Right lobe of liver (tissue), 6 donors: ENCODE results near the gene RACK1. TPM values are rescaled to one million over a fixed set of nuclear protein-coding genes. Genes with fewer than 3 reads are reported as not detected.
A peak's percentile ranks its signal among the peaks of the same experiment; 100 is the strongest.
"Not testable (repeated sequence)": the region's sequence is repeated elsewhere in the genome, so short reads cannot be mapped to it uniquely, and the experiment has no call there.

Experiments
- ATAC-seq, 4 donors: fragments of 200-7000 bp; cut with Tn5 transposase; one replicate each; pipeline ENCODE4 v1.9.1; 2020; ENCODE audit warnings: mild to moderate bottlenecking in 4 of 4, moderate library complexity in 4 of 4
- DNase-seq, 3 donors: peaks; one replicate each; pipeline ENCODE4 v3.0.0-alpha.2; 2020
- H3K27ac ChIP-seq, 3 donors: fragments of 200-600 bp; one replicate each; pipeline ENCODE4 v1.8.0; 2022
- H3K27me3 ChIP-seq, 2 donors: fragments of 200-600 bp; one replicate each; pipeline ENCODE4 v1.8.0; 2022
- H3K36me3 ChIP-seq, 4 donors: fragments of 200-600 bp; sonication (generic) in 1 of 4; one replicate each; pipeline versions ENCODE4 v1.5.1 to v1.8.0; 2017 to 2022; ENCODE audit warnings: control low read depth in 1 of 4
- H3K4me1 ChIP-seq, 4 donors: fragments of 200-600 bp; sonication (generic) in 1 of 4; one replicate each; pipeline versions ENCODE4 v1.5.1 to v1.8.0; 2017 to 2022; ENCODE audit warnings: control low read depth in 1 of 4
- H3K4me3 ChIP-seq, 3 donors: fragments of 200-600 bp; one replicate each; pipeline ENCODE4 v1.8.0; 2022
- H3K9me3 ChIP-seq, 4 donors: fragments of 200-600 bp; sonication (generic) in 1 of 4; one replicate each; pipeline versions ENCODE4 v1.5.1 to v1.8.0; 2017 to 2022; ENCODE audit warnings: control low read depth in 1 of 4
- CTCF ChIP-seq, 4 donors: fragments of 200-600 bp in 3 of 4; fragments of 450-650 bp in 1 of 4; IDR thresholded peaks; one replicate each; pipeline versions ENCODE4 v1.5.1 to v1.8.0; 2016 to 2022; ENCODE audit warnings: antibody characterized with exemption in 4 of 4, mild to moderate bottlenecking in 2 of 4
- POLR2A ChIP-seq: fragments of 450-650 bp; IDR thresholded peaks from one replicate; pipeline ENCODE4 v1.6.1; 2017; ENCODE audit warnings: antibody characterized with exemption, mild to moderate bottlenecking
- WGBS: methylation state at CpG from one replicate; pipeline ENCODE4 v1.1.6; 2018; ENCODE audit warnings: low coverage, low lambda C conversion rate; ENCODE audit not compliant: insufficient coverage; ENCODE audit errors: missing lambda C conversion rate; 5-methylcytosine and 5-hydroxymethylcytosine counted together
- intact Hi-C, 2 donors: fragments of 100-400 bp; cut with DNase I; formaldehyde crosslinking; loops; one replicate each; pipeline versions ENCODE4 v1.11.2 to v1.14.1; 2022
- total RNA-seq, 6 experiments: library from RNA; depleted of rRNA in 2 of 6; stranded (reverse); fragments of >200 nt in 2 of 6; fragmentation: NEBNext Ultra II Directional in 3 of 6; extraction: Animal tissue kit (Norgen Biotek cat#: 25700) in 3 of 6; gene quantifications; one replicate each; pipeline versions ENCODE4 v1.1.0 to v1.2.4, GENCODE V29; 2016 to 2023
- donor health status: DM: no; HTN: yes; CAD: no.
- donor health status: DM: no; HTN: no; CAD: no.
- donor health status: DM: no; HTN: no; CAD: no.
- donor health status: DM: no; HTN: yes; CAD: no.
- donor health status: DM: no; HTN: yes; CAD: no.

Gene RACK1
- total RNA-seq, 6 experiments from 2014 or later: 470 to 1,156 (median 552) TPM

GRCh38 chr5:181273433-181273744 lies 29.7 kb upstream of the RACK1 start:
- peak; percentile 44 to 62 (median 54) for TF ChIP-seq CTCF (IDR thresholded peaks at IDR 0.05)
- H3K4me1 ChIP-seq, H3K27me3 ChIP-seq, H3K9me3 ChIP-seq, H3K27ac ChIP-seq, intact Hi-C loops, H3K36me3 ChIP-seq, H3K4me3 ChIP-seq: not testable (repeated sequence)
- WGBS: no CpG with 5 or more reads among the region's 28 CpGs
- peak in 2 of 3 donors; percentile 63 to 71 for DNase-seq
- ATAC-seq: peak; percentile 81 to 93 (median 88)

GRCh38 chr5:181271081-181271480 lies 27.4 kb upstream of the RACK1 start:
- no peak for ATAC-seq
- 70% methylated on average over 3 of the region's 3 CpGs for WGBS

GRCh38 chr5:181267907-181268306 lies 24.2 kb upstream of the RACK1 start:
- intact Hi-C loops, H3K4me1 ChIP-seq, H3K27me3 ChIP-seq, H3K27ac ChIP-seq, ATAC-seq, H3K36me3 ChIP-seq, H3K9me3 ChIP-seq, DNase-seq, H3K4me3 ChIP-seq: not testable (repeated sequence)
- 75% methylated on average over 8 of the region's 12 CpGs for WGBS

More at GRCh38 chr5:181271081-181271480, 27.4 kb upstream of the RACK1 start:
- Histone ChIP-seq H3K27ac (no peak overlapping the region), H3K36me3 (no peaks in the 10 kb centered on the region), H3K4me3 (no peak overlapping the region), H3K27me3 (no peaks in the 10 kb centered on the region), H3K4me1 (peaks cover 0 to 2% (median 0%) of the 10 kb centered on the region in 4 donors), H3K9me3 (no peaks in the 10 kb centered on the region)
- no peak for DNase-seq
- intact Hi-C loops: no loop called here
- TF ChIP-seq CTCF (IDR thresholded peaks at IDR 0.05): no peak
- no peak for TF ChIP-seq POLR2A

- H3K4me3 ChIP-seq, ATAC-seq, H3K27me3 ChIP-seq, H3K9me3 ChIP-seq, H3K4me1 ChIP-seq, DNase-seq, intact Hi-C loops, H3K36me3 ChIP-seq, H3K27ac ChIP-seq: not testable (repeated sequence)
- WGBS: 58% methylated on average over 8 of the region's 8 CpGs
Measured at GRCh38 chr5:181267291-181267904, 23.7 kb upstream of the RACK1 start.

GRCh38 chr5:181265092-181265671 lies 21.5 kb upstream of the RACK1 start:
- no peak for DNase-seq
- 71% methylated on average over 6 of the region's 18 CpGs for whole genome bisulfite sequencing
- Histone ChIP-seq H3K27ac (no peak overlapping the region), H3K9me3 (no peaks in the 10 kb centered on the region), H3K4me1 (no peaks in the 10 kb centered on the region), H3K36me3 (no peaks in the 10 kb centered on the region), H3K4me3 (no peak overlapping the region), H3K27me3 (no peaks in the 10 kb centered on the region)
- intact Hi-C loops: no loop called here
- ATAC-seq: no peak
- no peak for TF ChIP-seq POLR2A
- no peak for TF ChIP-seq CTCF (IDR thresholded peaks at IDR 0.05)
